Endothelial cell of umbilical vein (primary cell): Measurements from ENCODE around the gene EMC8. TPM values are rescaled to one million over a fixed set of nuclear protein-coding genes. Genes with fewer than 3 reads are reported as not detected.

Source experiments
- BruUV-seq: library from RNA; stranded (reverse); fragments of 400-500 nt; replicated peaks from 2 replicates; lab custom pipeline; 2021; lab: Mats Ljungman, UMichigan
- CTCF ChIA-PET: fragments of 300-600, 350-600 bp; sonication (Branson Sonifier 250); formaldehyde crosslinking; loops from one replicate; lab custom pipeline; 2021; ENCODE audit warnings: antibody characterized with exemption, inconsistent platforms; lab: Charles Lee
- POLR2A ChIA-PET: fragments of 300-600, 350-600 bp; sonication (Branson Sonifier 250); formaldehyde crosslinking; loops from one replicate; lab custom pipeline; 2021; ENCODE audit warnings: antibody characterized with exemption, inconsistent platforms; lab: Charles Lee
- DNase-seq: peaks from one replicate; pipeline ENCODE4 v3.0.0-alpha.2; 2011; ENCODE audit warnings: low read depth, low spot score
- FAIRE-seq: peaks from 2 replicates; lab custom pipeline; 2011; peaks lifted over from hg19 to GRCh38; lab: Jason Lieb, UNC
- H2AFZ ChIP-seq: 2 replicates; pipeline ENCODE4 v1.6.0; 2012; ENCODE audit warnings: low read depth, low read length, control low read depth, inconsistent platforms
- H3K27ac ChIP-seq: 2 replicates; pipeline ENCODE4 v1.5.1; 2011; ENCODE audit warnings: low read depth, mild to moderate bottlenecking, control low read depth, low read length, moderate library complexity; ENCODE audit not compliant: insufficient read depth
- H3K27me3 ChIP-seq, 2 experiments: 2 replicates each; pipeline versions ENCODE4 v1.6.0 to v1.6.1; 2011; ENCODE audit warnings: low read length in 2 of 2, mixed read lengths in 1 of 2; ENCODE audit not compliant: control insufficient read depth in 2 of 2, insufficient read depth in 2 of 2
- H3K36me3 ChIP-seq, 2 experiments: 2 replicates in 1 of 2; 3 replicates in 1 of 2; pipeline ENCODE4 v1.5.1; 2011; ENCODE audit warnings: low read length in 2 of 2, mild to moderate bottlenecking in 1 of 2, moderate library complexity in 1 of 2; ENCODE audit not compliant: control insufficient read depth in 2 of 2, insufficient read depth in 2 of 2; ENCODE audit errors: extremely low read depth in 1 of 2
- H3K4me1 ChIP-seq: 3 replicates; pipeline ENCODE4 v1.5.1; 2011; ENCODE audit warnings: mild to moderate bottlenecking, low read length; ENCODE audit not compliant: control insufficient read depth, insufficient read depth; ENCODE audit errors: extremely low read depth
- H3K4me2 ChIP-seq: 2 replicates; pipeline ENCODE4 v1.6.1; 2011; ENCODE audit warnings: low read length, control low read depth, mixed read lengths; ENCODE audit not compliant: insufficient read depth
- H3K4me3 ChIP-seq, 3 experiments: fragments of 200-600 bp in 1 of 3; sonication (generic), shearing (Covaris generic) in 1 of 3; replicated peaks in 1 of 3; 2 replicates each; pipeline ENCODE4 v1.5.1; 2011 to 2016; ENCODE audit warnings: control low read depth in 3 of 3, low read length in 3 of 3, mild to moderate bottlenecking in 2 of 3, inconsistent platforms in 1 of 3, low read depth in 1 of 3, moderate library complexity in 1 of 3; ENCODE audit not compliant: insufficient read depth in 1 of 3
- H3K79me2 ChIP-seq: 2 replicates; pipeline ENCODE4 v1.6.0; 2012; ENCODE audit warnings: low read length, inconsistent platforms; ENCODE audit not compliant: control insufficient read depth, insufficient read depth
- H3K9ac ChIP-seq: replicated peaks from 2 replicates; pipeline ENCODE3; 2011; ENCODE audit warnings: low read length, control low read depth; ENCODE audit not compliant: insufficient read depth; ENCODE audit errors: extremely low read depth
- H3K9me1 ChIP-seq: replicated peaks from 3 replicates; pipeline ENCODE4 v1.6.0; 2011; ENCODE audit warnings: mild to moderate bottlenecking, low read length; ENCODE audit not compliant: control insufficient read depth, insufficient read depth; ENCODE audit errors: extremely low read depth
- H3K9me3 ChIP-seq: replicated peaks from 2 replicates; pipeline ENCODE4 v1.5.1; 2012; ENCODE audit warnings: low read length, inconsistent platforms; ENCODE audit not compliant: control insufficient read depth, insufficient read depth
- H4K20me1 ChIP-seq: replicated peaks from 2 replicates; pipeline ENCODE3; 2011; ENCODE audit warnings: mild to moderate bottlenecking, low read length; ENCODE audit not compliant: control insufficient read depth, insufficient read depth; ENCODE audit errors: extremely low read depth
- EZH2 ChIP-seq: IDR thresholded peaks from 2 replicates; pipeline ENCODE4 v1.6.1; 2012; ENCODE audit warnings: borderline replicate concordance, low read depth, mild to moderate bottlenecking, moderate library complexity, low read length, inconsistent platforms; ENCODE audit not compliant: severe bottlenecking
- FOS ChIP-seq: IDR thresholded peaks from 2 replicates; pipeline ENCODE4 v1.6.1; 2011; ENCODE audit warnings: mild to moderate bottlenecking, low read length, moderate library complexity, borderline replicate concordance; ENCODE audit not compliant: insufficient read depth
- GATA2 ChIP-seq: IDR thresholded peaks from 2 replicates; pipeline ENCODE4 v1.7.0; 2011; ENCODE audit warnings: low read depth, mild to moderate bottlenecking, moderate library complexity, mixed read lengths, low read length; ENCODE audit not compliant: insufficient read length, insufficient read depth
- JUN ChIP-seq: IDR thresholded peaks from 2 replicates; pipeline ENCODE4 v1.6.1; 2011; ENCODE audit warnings: borderline replicate concordance, low read depth; ENCODE audit not compliant: insufficient read length, insufficient read depth
- MYC ChIP-seq: IDR thresholded peaks from one replicate; pipeline ENCODE4 v1.6.1; 2011; ENCODE audit warnings: mild to moderate bottlenecking, low read depth, low read length
- POLR2AphosphoS5 ChIP-seq: IDR thresholded peaks from 2 replicates; pipeline ENCODE4 v1.6.1; 2012; ENCODE audit warnings: low read depth, mild to moderate bottlenecking, control low read depth, low read length, moderate library complexity; ENCODE audit not compliant: insufficient read depth
- dilution Hi-C: fragments of 300-500 bp; cut with MboI; formaldehyde crosslinking; loops from one replicate; pipeline ENCODE4 v1.15.0; 2019; ENCODE audit warnings: low sequenced_read_pairs; ENCODE audit not compliant: extremely low pct_ligation_motif_present
- intact Hi-C: fragments of 100-400 bp; cut with micrococcal nuclease; formaldehyde crosslinking; loops from one replicate; pipeline ENCODE4 v1.10.0; 2022
- polyA plus RNA-seq, 4 experiments: library from polyadenylated mRNA; depleted of rRNA in 3 of 4; stranded (reverse) in 3 of 4; unstranded in 1 of 4; fragments of >200 nt; gene quantifications; 2 replicates each; pipeline versions ENCODE4 v1.2.1 to v1.2.3, GENCODE V29; 2011 to 2012; ENCODE audit warnings: missing spikeins in 1 of 4
- total RNA-seq: library from RNA; stranded (reverse); gene quantifications from 2 replicates; pipeline ENCODE4 v1.2.3, GENCODE V29; 2021
- TF ChIP-seq, protein P1 (sequence below), 2 donors: IDR thresholded peaks; 1 replicate in 1 of 2; 2 replicates in 1 of 2; pipeline ENCODE4 v1.5.1; 2011; ENCODE audit warnings: low read length in 2 of 2, mild to moderate bottlenecking in 2 of 2, moderate library complexity in 2 of 2, control low read depth in 1 of 2, inconsistent platforms in 1 of 2, low read depth in 1 of 2; ENCODE audit not compliant: insufficient read depth in 1 of 2; ENCODE audit errors: extremely low read depth in 1 of 2
- TF ChIP-seq, protein P2 (sequence below): IDR thresholded peaks from 2 replicates; pipeline ENCODE4 v1.6.1; 2011; ENCODE audit not compliant: insufficient read depth, insufficient read length

Gene EMC8
- total and polyA plus RNA-seq, 2 donors (not counting 3 experiments of a cell fraction or from before 2014, with no cell fraction given), result 51.2 to 59.6 TPM

DNA sequence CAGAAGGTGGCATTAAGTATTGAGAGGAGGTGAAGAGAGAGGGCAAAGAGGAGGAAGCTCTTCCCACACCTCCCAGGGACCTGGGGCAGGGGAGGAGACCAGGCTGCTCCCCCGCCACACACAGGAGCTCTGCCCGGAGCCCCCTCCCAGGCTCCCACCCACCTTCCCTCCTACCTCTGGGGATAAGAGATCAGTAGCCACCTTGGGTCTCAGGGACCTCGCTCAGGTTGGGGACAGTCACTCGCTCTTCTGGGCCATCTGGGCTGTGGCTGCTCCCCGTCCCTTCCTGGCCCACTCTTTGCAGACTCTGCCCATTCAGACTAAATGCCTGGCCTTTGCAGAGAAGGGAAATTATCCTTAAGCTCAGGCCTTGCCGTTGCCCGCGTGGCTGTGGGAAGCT lies 33.6 kb downstream of the EMC8 start:
- no peak overlapping the region for H3K9ac ChIP-seq
- peaks cover 9% of the 10 kb centered on the region for H3K4me1 ChIP-seq
- FAIRE-seq (no peak), DNase-seq (no peak)
- H3K9me3 ChIP-seq, result no peaks in the 10 kb centered on the region
- H3K79me2 ChIP-seq, result no peaks in the 10 kb centered on the region
- H3K9me1 ChIP-seq, result no peaks in the 10 kb centered on the region
- POLR2A ChIA-PET, result no interaction called here
- no peaks in the 10 kb centered on the region for H3K27me3 ChIP-seq
- dilution Hi-C loops (no loop called here), intact Hi-C loops (no loop called here)
- H3K27ac ChIP-seq, result no peak overlapping the region
- H4K20me1 ChIP-seq, result no peaks in the 10 kb centered on the region
- CTCF ChIA-PET, result interaction anchor here (0.9 kb wide), 1 partner anchor 9 kb away, joined by 3 read pairs; no protein-coding TSS in a partner anchor
- BruUV-seq, result no TSS peak
- H3K36me3 ChIP-seq, result no peaks in the 10 kb centered on the region
- H3K4me2 ChIP-seq, result no peak overlapping the region
- TF ChIP-seq EZH2 (no peak), MYC (no peak), JUN (no peak), POLR2AphosphoS5 (no peak), GATA2 (no peak), FOS (no peak)
- TF ChIP-seq, protein P1, sequence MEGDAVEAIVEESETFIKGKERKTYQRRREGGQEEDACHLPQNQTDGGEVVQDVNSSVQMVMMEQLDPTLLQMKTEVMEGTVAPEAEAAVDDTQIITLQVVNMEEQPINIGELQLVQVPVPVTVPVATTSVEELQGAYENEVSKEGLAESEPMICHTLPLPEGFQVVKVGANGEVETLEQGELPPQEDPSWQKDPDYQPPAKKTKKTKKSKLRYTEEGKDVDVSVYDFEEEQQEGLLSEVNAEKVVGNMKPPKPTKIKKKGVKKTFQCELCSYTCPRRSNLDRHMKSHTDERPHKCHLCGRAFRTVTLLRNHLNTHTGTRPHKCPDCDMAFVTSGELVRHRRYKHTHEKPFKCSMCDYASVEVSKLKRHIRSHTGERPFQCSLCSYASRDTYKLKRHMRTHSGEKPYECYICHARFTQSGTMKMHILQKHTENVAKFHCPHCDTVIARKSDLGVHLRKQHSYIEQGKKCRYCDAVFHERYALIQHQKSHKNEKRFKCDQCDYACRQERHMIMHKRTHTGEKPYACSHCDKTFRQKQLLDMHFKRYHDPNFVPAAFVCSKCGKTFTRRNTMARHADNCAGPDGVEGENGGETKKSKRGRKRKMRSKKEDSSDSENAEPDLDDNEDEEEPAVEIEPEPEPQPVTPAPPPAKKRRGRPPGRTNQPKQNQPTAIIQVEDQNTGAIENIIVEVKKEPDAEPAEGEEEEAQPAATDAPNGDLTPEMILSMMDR (IDR thresholded peaks at IDR 0.05; ENCODE audit: extremely low read depth in 1 of 2, insufficient read depth in 1 of 2, low read depth in 1 of 2, low read length in 2 of 2), result no peak
- TF ChIP-seq, protein P2, sequence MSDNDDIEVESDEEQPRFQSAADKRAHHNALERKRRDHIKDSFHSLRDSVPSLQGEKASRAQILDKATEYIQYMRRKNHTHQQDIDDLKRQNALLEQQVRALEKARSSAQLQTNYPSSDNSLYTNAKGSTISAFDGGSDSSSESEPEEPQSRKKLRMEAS, result no peak
- H3K4me3 ChIP-seq, result no peak overlapping the region
- no peak overlapping the region for H2AFZ ChIP-seq
